NCI-H146 treated with DMSO at 0.1 percent for 48 hours (cell line): ENCODE results near the gene RAD23A.
"Not testable (repeated sequence)": the region's sequence is repeated elsewhere in the genome, so short reads cannot be mapped to it uniquely, and the experiment has no call there.

ENCODE experiments used
- DNase-seq: peaks from one replicate; lab custom pipeline; 2025; ENCODE audit not compliant: unreplicated experiment; lab: John Stamatoyannopoulos, UW

Gene RAD23A

DNA sequence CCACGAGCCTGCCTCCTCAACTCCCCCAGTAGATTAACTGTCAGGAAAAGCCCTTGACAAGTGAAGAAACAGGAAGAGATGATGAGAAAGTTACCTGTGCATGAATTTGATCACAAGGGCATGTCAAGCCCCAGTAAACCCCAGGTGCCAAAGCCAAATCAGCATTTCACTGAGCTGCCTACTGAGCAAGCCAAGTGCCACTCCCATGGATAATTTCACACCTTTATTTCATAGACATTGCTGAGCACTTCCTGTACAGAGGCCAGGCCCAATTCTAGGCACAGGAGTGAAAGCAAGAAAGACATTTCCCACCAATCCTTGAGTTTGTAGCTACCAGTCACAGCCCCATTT lies 8.9 kb downstream of the RAD23A start:
- no peak for DNase-seq

DNA sequence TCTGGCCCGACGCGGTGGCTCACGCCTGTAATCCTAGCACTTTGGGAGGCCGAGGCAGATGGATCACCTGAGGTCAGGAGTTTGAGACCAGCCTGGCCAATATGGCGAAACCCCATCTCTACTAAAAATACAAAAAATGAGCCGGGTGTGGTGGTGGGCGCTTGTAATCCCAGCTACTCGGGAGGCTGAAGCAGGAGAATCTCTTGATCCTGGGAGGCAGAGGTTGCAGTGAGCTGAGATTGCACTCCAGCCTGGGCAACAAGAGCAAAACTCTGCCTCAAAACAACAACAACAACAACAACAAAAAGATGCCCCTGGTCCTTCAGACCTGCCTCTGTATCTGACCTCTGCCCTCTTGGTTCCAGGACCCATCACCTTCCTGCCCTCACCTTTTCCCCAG lies 9.9 kb downstream of the RAD23A start:
- DNase-seq: not testable (repeated sequence)

DNA sequence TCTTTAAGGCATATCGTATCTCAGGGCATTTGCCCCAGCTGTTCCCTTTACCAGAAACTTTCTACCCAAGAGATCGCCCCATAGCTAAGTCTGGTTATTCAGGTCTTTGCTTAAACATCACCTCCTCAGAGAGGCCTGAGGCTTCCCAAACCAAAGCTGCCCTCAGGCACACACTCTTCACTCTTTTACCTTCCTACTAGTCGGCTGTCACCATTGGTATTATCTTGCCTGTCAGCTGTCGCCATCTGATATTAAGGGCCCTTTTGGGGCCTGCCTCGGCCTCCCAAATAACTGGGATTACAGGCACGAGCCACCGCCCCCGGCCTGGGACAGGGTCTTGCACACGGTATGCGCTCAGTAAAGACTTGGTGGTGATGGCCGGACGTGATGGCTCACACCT lies 10.3 kb downstream of the RAD23A start:
- no peak for DNase-seq

DNA sequence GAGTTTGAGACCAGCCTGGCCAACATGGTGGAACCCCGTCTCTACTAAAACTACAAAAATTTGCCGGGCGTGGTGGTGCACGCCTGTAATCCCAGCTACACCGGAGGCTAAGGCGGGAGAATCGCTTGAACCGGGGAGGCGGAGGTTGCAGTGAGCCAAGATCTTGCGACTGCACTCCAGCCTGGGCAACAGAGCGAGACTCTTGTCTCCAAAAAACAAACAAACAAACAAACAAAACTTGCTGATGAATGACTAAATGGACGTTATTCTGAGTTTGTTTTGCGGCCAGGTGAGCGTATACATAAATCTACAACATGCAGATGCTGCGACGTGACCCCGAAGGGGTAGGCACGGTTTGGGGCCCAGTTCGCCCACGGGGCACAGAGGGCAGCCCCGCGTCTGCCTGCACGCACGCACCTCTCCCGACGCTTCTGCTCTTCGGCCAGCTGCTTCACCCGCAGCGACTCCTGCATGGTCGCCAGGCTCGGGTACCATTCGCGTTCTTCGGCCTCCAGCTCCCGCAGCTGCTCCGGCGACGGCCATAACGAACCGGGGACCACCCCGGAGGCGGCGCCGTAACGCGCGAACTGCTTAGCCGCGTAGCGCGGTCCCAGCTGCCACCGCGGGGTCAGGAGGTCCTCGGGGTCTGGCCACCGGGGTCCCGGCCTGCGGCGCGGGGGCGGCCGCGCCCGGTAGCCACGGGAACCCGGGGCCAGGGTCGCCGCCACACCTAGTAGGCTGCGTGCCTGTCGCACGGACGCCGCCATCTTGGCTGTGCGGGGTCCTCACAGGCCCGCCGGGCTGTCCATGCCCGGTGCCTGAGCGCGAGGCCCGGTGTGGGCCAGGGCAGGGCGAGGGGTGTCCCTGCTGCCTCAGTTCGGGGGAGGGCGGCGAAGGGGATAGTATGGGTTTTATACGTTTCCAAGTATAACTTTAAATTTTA lies 11.1 kb downstream of the RAD23A start, which contains the start of gene GADD45GIP1:
TSS of gene GADD45GIP1 (minus strand) at position 778 of the 943 bp plus-strand sequence. CDS start at position 767, 11 bp downstream.
- DNase-seq: peak; percentile 80

DNA sequence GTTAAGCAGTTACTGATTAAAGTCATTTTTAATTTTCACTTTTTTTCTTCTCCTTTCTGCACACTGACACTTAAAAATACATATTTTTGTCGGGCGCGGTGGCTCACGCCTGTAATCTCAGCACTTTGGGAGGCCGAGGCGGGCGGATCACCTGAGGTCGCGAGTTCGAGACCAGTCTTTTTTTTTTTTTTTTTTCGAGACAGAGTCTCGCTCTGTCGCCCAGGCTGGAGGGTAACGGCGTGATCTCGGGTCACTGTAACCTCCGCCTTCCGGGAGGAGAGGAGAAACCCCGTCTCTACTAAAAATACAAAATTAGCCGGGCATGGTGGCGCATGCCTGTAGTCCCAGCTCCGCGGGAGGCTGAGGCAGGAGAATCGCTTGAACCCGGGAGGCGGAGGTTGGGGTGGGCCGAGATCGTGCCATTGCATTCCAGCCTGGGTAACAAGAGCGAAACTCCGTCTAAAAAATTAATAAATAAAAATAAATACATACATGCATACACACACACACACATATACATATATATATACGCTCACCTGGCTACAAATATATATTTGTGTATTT lies 11.8 kb downstream of the RAD23A start:
- DNase-seq: not testable (repeated sequence)

DNA sequence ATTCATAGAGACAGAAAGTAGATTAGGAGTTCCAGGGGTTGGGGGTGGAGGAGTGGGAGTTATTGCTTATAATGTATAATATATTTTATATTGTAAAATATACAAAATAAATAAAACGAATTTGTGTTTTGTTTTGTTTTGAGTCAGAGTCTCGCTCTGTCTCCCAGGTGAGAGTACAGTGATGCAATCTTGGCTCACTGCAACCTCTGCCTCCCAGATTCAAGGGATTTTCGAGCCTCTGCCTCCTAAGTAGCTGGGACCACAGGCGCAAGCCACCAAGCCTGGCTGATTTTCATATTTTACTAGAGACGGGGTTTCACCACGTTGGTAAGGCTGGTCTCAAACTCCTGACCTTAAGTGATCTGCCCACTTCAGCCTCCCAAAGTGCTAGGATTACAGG lies 13.8 kb downstream of the RAD23A start:
- no peak for DNase-seq

DNA sequence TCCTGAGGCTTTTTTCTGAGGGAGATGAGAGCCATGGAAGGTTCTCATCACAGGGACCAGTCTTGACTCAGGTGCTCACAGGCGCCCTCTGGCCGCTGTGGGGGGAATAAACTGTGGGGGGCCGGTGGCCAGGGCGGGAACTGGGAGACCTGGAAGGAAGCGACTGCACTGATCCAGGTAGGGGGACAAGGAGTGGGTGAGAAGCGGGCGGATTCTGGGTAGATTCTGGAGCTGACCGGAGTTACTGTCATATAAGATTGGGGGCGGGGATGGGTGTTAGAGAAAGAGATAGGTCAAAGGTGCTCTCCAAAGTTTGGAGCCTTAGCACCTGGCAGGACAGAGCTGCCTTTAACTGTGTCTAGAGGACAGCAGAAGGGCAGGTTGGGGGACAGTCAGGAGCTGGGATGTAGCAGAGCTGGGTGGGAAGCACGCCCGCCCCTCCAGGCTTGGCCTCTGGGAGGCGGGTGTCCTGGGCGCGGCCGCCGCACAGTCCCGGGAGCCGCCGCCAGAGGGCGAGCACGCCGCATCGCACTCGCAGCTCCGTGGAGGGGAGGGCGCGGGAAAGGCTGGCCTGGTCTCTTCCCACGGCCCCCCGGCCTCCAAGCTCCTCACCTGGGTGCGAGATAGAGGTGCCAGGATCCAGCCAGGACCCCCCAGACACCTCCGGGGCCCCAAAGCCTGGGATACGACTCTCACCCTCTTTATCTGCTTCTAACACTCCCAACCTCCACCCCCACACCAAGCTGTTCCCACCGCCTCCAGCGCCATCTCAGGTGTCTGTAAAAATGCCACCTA lies 19.6 kb downstream of the RAD23A start:
- DNase-seq: peak; percentile 83

DNA sequence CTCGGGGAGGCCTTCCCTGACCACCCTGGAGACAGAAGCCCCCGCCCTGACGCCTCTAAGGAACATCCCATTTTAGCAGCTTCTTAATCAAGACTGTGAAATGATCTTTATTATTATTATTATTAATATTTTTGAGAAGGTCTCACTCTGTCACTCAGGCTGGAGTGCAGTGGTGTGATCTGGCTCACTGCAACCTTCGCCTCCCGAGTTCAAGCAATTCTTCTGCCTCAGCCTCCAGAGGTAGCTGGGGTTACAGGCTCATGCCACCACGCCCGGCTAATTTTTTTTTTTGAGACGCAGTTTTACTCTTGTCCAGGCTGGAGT lies 20.1 kb downstream of the RAD23A start:
- DNase-seq: no peak

DNA sequence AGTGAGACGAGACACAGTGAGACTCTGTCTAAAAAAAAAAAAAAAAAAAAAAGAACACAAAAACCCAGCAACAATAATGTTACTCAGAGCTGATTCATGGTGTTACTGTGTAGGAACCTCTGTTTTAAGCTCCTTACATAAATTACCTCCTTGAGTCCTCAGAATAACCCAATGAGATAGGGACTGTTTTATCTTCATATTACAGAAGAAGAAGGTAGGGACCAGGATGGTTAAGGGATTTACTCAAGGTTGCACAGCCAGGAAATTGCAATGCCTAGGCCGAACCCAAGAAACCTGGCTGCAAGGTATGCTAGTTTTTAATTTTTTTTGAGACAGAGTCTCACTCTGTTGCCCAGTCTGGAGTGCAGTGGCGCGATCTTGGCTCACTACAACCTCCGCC lies 22.2 kb downstream of the RAD23A start:
- no peak for DNase-seq

DNA sequence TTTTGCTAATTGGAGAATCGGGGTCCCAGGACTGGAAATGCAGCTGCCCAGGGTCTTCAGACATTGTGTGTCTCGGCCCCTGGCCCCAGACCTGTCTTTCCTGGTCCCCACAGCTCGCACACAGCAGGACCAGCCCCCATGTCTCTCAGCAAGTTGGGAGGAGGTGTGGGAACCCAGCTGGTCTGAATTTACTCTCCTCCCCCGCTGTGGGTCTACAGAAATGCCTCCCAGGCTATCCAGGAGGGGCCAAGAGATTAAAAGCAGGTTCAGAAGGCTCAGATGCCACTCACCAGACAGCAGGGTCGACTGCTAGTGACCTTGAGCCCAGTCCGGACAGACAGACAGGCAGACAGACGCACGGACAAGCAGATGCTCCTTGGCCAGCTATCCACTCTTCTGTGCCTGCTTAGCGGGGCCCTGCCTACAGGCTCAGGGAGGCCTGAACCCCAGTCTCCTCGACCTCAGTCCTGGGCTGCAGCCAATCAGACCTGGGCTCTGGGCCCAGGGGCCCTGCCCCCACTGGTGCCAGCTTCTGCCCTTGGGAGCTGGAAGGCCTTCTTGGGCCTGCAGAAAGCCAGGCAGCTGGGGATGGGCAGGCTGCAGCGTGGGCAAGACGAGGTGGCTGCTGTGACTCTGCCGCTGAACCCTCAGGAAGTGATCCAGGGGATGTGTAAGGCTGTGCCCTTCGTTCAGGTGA lies 23.8 kb downstream of the RAD23A start, which contains the start of gene DAND5:
TSS of gene DAND5 (plus strand) at position 285 of the 697 bp plus-strand sequence. CDS start at position 370, 85 bp downstream.
- DNase-seq: no peak

DNA sequence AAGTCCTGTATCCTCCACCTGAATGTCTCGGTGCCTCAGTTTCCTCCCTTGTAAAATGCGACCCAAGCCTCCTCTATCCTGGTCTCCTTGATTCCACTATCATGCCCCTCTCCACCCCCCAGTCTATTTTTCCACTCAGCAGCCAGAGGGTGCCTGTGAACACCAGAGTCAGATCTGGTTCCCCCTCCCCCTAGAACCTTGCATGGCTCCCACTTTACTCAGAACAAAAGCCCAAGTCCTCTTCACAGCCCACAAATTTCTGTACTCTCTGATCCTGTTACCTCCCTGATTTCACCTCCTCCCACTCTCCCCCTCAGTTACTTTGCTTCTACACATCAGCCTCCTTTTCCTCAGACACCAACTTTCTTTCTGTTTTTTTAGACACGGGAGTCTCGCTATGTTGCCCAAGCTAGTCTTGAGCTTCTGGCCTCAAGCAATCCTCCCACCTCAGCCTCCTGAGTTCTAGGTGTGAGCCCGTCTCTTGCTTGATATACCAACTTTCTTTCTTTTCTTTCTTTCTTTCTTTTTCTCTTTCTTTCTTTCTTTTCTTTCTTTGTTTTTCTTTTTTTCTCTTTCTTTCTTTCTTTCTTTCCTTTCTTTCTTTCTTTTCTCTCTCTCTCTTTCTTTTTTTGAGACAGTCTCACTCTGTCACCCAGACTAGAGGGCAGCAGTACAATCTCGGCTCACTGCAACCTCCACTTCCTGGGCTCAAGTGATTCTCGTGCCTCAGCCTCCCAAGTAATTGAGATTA lies 24.6 kb downstream of the RAD23A start:
- no peak for DNase-seq

DNA sequence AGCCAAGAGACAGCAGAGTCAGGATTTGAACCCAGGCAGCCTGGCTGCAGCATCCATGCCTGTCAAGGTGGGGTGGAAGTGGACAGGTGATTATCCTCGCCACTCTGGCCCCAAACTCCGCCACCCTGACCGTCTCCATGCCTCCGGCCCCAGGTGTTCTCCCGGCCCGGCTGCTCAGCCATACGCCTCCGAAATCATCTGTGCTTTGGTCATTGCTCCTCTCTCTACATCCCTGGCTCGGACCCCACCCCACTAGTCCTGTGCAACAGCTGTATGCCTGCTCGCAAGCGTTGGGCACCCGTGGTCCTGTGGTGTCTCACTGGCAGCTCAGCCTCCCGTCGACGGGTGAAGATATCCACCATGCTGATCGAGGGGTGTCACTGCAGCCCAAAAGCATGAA lies 27.6 kb downstream of the RAD23A start:
- no peak for DNase-seq

DNA sequence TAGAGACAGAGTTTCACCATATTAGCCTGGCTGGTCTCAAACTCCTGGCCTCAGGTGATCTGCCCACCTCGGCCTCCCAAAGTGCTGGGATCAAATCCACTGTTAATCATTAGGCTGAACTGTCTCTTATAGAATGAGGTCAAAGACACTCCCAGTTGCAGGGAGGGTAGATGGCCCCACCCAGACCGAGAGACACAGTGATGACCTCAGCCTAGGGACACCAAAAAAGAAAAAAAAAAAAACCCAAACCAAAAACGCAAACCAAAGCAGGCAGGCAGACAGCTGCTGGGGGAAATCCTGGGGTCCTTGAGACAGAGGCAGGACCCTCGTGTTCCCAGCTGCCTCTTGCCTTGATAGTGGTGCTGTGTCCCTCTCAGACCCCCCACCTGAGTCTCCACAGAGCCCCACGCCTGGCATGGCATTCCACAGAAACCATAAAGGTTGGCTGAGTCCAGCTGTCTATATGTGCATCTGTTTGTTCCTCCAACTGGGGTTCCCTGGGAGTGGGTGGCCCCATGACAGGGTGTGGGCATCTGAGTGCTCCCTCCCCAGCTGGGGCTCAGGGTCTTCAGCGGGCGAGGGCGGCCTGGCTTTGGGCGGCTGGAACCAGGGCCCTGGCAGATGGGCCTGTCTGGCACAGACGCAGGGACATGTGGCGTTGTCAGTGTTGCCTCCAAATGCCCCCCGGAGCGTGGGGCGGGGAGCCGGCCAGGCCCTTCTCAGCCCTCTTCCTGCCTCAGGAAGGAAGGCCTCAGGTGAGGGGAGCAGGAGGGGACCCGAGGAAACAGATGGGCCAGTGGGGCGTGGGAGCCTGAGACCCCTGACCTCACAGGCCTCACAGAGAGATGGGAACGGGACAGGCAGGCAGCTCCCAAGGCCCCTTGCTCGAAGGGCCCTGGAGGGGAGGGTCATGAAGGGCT lies 28.9 kb downstream of the RAD23A start:
- DNase-seq: no peak

DNA sequence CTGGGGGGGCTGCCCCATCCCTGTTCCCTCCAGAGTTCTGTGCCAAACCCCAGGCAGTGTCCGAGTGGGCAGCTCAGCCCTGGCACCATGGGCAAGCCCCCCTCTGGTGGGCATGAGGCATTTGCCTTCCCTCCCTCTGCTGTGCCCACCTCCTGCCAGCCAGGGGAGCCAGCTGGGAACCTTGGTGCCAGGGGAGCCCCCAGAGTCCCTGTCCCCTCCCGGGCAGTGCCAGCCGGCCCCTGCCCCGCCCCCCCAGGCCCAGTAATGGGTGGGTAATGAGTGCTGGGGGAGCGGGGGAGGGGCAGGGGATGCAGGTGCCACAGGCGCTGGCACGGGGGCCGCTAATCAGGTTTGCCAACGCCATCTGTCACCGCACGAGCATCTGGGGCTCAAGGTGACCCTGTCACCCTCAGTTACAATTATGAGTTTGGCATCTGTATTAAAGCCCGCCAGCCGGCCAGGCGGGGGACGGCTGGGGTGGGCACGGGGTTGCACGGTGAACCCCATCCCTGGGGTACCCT lies 29.6 kb downstream of the RAD23A start:
- DNase-seq: no peak

DNA sequence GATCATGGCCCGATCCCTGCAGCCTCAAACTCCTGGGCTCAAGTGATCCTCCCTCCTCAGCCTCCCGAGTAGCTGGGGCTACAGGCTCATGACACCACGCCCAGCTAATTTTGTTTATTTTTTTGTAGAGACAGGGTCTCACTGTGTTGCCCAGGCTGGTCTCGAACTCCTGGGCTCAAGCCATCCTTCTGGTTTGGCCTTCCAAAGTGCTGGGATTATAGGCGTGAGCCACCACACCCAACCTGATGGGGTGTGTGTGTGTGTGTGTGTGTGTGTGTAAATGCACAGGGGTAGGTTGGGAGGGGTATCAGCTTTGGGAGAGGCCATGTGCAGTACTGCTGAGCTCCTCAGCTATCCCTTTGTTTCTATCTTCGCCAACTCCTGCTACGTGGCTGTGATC lies 30.4 kb downstream of the RAD23A start:
- DNase-seq: not testable (repeated sequence)

DNA sequence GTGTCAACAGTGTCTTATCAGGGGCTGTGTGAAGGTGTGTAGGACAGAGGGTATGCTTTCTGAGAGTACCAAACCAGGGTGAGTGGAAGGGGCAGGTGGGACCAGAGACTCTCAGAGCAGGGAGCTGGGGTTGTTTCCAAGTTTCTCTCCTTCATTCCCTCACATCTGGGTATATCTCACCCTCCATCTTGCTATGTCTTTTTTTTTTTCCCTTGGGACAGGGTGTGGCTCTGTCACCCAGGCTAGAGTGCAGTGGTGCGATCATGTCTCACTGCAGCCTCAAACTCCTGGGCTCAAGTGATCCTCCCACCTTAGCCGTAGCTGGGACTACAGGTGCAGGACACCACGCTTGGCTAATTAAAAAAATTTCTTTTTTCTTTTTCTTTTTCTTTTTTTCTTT lies 34.3 kb downstream of the RAD23A start:
- no peak for DNase-seq

DNA sequence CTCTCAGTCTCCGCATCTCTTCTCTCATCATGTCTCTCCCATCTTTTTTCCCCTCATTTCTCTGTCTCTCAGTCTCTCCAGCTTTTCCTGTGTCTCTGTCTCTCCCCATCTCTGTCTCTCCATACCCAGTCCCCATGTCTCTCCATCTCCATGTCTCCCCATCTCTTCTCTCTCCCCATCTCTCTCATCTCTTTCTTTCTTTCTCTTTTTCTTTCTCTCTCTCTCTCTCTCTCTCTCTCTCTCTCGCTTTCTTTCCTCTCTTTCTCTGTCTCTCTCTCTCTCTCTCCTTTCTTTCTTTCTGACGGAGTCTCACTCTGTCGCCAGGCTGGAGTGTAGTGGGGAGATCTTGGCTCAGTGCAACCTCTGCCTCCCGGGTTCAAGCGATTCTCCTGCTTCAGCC lies 37.0 kb downstream of the RAD23A start:
- no peak for DNase-seq

DNA sequence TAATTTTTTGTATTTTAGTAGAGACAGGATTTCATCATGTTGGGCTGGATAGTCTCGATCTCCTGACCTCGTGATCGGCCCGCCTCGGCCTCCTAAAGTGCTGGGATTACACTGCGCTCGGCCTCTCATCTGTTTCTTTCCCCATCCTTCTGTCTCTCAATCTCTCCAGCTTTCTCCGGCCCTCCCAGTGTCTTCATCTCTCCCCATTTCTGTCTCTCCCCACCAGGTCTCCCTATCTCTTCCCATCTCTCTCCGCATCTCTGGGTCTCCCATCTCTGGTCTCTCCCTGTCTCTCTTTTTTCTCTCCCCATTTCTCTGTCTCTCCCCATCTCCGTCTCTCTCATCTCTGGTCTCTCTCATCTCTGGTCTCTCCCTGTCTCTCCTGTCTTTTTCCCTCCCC lies 37.4 kb downstream of the RAD23A start:
- no peak for DNase-seq

DNA sequence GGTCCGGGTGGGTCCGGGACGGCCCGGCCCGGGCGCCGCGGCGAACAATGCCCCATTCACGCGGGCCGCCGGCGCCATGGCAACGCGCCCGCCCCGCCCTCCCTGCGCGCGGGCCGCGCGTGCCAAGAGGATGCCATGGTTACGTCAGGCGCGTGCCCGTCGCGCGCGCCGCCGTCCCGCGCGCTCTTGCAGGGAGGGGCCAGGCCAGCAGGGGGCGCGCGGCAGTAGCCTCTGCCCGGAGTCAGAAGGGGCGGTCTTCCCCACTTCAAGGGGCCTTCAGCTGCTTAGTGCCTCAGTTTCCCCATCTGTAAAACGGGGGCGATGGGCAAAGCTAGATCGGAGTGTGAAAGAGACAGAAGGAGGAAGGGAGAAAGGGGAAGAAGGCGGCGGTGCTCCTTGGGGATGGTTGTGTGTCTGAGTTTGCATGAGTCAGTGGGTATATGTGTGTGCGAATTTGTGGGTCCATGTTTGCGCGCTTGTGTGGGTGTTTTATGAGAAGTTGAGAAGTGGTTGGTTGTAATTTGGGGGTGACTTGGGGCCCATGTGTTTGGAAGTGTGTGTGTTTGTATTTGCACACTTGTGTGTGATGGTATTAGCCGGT lies 38.0 kb downstream of the RAD23A start:
- DNase-seq: peak; percentile 26
